ENCODE measurements around the gene PLA2G15. TPM values are rescaled to one million over a fixed set of nuclear protein-coding genes. Genes with fewer than 3 reads are reported as not detected.

Gene PLA2G15
- total RNA-seq, 3 donors from 2014 or later (not counting 1 experiment from before 2014, with no cell fraction given) = 5.6 to 13.0 (median 12.7) TPM

DNA sequence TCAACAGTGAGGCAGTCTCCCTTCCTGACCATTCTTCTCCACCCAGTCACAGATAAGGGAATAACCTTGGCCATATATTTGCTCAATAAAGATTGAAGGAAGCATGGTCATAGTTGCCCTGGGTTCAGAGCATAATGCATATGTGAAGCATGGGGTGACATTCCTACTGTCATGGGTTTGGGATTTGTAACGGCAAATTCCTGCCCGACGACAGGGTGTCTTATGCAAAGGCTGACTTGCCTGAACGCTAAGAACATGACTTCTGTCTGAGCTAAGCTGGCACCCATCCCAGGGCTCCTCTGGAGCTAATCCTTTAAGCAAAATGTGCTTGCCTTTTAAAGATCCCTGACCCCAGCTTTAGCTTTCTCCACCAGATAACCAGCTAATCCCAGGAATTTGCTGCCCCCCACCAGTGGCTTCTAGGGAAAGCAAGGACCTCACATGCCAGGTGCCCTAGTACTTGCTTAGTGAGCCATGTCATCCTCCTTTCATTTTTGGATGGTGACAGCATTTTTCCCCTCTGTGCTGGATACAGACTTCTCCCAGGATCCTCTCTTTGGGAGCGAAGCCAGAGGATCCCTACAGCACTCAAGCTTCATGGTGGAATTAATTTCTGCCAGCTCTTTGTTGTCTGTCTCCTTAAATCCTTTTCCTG, 53.9 kb downstream of the PLA2G15 start:
- Mint-ChIP-seq H3K27me3 (ENCODE audit: low read depth in 2 of 2) (no peaks in the 10 kb centered on the region), H3K9me3 (no peaks in the 10 kb centered on the region), H3K4me3 (no peak overlapping the region), H3K36me3 (peaks cover 57% of the 10 kb centered on the region), H3K4me1 (peaks cover 5% of the 10 kb centered on the region in 2 donors), H3K27ac (peak overlapping the region in 1 of 2 donors; percentile 43)
- Histone ChIP-seq H3K27me3 (ENCODE audit: control insufficient read depth, insufficient read depth, low read length) (no peaks in the 10 kb centered on the region), H3K9me3 (ENCODE audit: control insufficient read depth, insufficient read depth, low read length) (no peaks in the 10 kb centered on the region), H3K36me3 (ENCODE audit: control insufficient read depth, insufficient read depth, low read length) (peaks cover 93% of the 10 kb centered on the region), H3K27ac (ENCODE audit: low read length) (no peak overlapping the region), H3K4me3 (ENCODE audit: low read length) (no peak overlapping the region), H3K4me1 (ENCODE audit: control insufficient read depth, insufficient read depth, low read length) (no peaks in the 10 kb centered on the region)
- DNase-seq (peak in 1 of 2 donors; percentile 2), ATAC-seq (no peak)
- 96% methylated on average over 5 of the region's 5 CpGs for WGBS (ENCODE audit: insufficient coverage)
- intact Hi-C loops (cut with micrococcal nuclease) = no loop called here
- TF ChIP-seq, protein P1, sequence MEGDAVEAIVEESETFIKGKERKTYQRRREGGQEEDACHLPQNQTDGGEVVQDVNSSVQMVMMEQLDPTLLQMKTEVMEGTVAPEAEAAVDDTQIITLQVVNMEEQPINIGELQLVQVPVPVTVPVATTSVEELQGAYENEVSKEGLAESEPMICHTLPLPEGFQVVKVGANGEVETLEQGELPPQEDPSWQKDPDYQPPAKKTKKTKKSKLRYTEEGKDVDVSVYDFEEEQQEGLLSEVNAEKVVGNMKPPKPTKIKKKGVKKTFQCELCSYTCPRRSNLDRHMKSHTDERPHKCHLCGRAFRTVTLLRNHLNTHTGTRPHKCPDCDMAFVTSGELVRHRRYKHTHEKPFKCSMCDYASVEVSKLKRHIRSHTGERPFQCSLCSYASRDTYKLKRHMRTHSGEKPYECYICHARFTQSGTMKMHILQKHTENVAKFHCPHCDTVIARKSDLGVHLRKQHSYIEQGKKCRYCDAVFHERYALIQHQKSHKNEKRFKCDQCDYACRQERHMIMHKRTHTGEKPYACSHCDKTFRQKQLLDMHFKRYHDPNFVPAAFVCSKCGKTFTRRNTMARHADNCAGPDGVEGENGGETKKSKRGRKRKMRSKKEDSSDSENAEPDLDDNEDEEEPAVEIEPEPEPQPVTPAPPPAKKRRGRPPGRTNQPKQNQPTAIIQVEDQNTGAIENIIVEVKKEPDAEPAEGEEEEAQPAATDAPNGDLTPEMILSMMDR (IDR thresholded peaks at IDR 0.05) = no peak

DNA sequence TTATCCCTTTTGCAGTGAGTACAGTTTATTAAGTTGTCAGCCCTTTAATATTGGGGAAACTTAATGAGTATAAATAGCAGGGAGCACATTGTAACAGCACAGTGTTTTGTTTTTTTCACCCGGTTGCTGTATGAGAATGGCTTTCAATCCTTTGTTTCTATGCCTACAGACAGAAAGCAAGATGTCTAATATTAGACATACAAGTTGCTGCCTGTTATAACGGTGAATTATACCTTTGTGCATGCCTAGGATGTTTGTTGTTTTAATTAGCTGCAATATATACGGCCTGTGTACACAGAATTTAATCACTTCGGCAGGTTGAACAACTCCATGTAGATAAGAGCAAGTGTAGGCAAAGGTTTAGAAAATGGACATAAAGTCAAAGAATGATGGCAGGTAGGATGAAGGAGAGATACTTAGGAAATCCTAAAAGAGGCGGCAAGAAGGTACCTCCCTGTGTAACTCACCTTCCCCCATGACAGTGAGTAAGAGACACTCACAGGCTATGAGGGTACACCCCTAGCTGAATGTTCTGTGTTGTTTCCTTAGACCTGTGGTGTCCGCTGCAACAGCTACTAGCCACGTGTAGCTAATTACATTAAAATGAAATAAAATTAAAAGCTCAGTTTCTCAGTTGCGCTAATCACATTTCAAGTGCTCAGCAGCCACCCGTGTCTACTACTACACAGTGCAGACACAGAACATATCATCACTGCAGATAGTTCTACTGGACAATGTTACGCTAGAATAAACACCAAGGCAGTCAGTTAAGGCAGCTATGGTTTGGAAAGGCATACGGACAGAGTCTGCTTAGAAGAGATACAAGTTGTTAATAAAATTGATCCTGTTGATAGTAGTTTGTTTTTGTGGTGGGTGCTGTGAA, 54.6 kb downstream of the PLA2G15 start:
- TF ChIP-seq, protein P1 (IDR thresholded peaks at IDR 0.05) = no peak
- intact Hi-C loops (cut with micrococcal nuclease) = no loop called here
- Histone ChIP-seq H3K9me3 (ENCODE audit: control insufficient read depth, insufficient read depth, low read length) (no peaks in the 10 kb centered on the region), H3K4me3 (ENCODE audit: low read length) (no peak overlapping the region), H3K27ac (ENCODE audit: low read length) (no peak overlapping the region), H3K36me3 (ENCODE audit: control insufficient read depth, insufficient read depth, low read length) (peaks cover 90% of the 10 kb centered on the region), H3K4me1 (ENCODE audit: control insufficient read depth, insufficient read depth, low read length) (no peaks in the 10 kb centered on the region), H3K27me3 (ENCODE audit: control insufficient read depth, insufficient read depth, low read length) (no peaks in the 10 kb centered on the region)
- Mint-ChIP-seq H3K36me3 (peaks cover 57% of the 10 kb centered on the region), H3K4me3 (no peak overlapping the region), H3K27me3 (ENCODE audit: low read depth in 2 of 2) (no peaks in the 10 kb centered on the region), H3K27ac (peak overlapping the region; percentile 60 to 67), H3K9me3 (no peaks in the 10 kb centered on the region), H3K4me1 (peaks cover 0 to 5% of the 10 kb centered on the region in 2 donors)
- WGBS (ENCODE audit: insufficient coverage) = 94% methylated on average over 11 of the region's 11 CpGs
- DNase-seq (no peak), ATAC-seq (peak in 1 of 3 donors; percentile 21)

GRCh38 chr16:68300734-68301459, 55.7 kb downstream of the PLA2G15 start:
- Histone ChIP-seq H3K9me3 (ENCODE audit: control insufficient read depth, insufficient read depth, low read length) (no peaks in the 10 kb centered on the region), H3K4me3 (ENCODE audit: low read length) (no peak overlapping the region), H3K27me3 (ENCODE audit: control insufficient read depth, insufficient read depth, low read length) (no peaks in the 10 kb centered on the region), H3K36me3 (ENCODE audit: control insufficient read depth, insufficient read depth, low read length) (peaks cover 87% of the 10 kb centered on the region), H3K4me1 (ENCODE audit: control insufficient read depth, insufficient read depth, low read length) (no peaks in the 10 kb centered on the region), H3K27ac (ENCODE audit: low read length) (no peak overlapping the region)
- Mint-ChIP-seq H3K4me1 (peaks cover 0 to 5% of the 10 kb centered on the region in 2 donors), H3K4me3 (no peak overlapping the region), H3K27ac (peak overlapping the region; percentile 60 to 67), H3K9me3 (no peaks in the 10 kb centered on the region), H3K36me3 (peaks cover 57% of the 10 kb centered on the region), H3K27me3 (ENCODE audit: low read depth in 2 of 2) (no peaks in the 10 kb centered on the region)
- intact Hi-C loops (cut with micrococcal nuclease) = no loop called here
- TF ChIP-seq, protein P1 (IDR thresholded peaks at IDR 0.05) = no peak
- ATAC-seq = no peak
- WGBS (ENCODE audit: insufficient coverage) = 95% methylated on average over 6 of the region's 7 CpGs
- no peak for DNase-seq
